Measurements from ENCODE around the gene AATF.

The AATF gene

DNA sequence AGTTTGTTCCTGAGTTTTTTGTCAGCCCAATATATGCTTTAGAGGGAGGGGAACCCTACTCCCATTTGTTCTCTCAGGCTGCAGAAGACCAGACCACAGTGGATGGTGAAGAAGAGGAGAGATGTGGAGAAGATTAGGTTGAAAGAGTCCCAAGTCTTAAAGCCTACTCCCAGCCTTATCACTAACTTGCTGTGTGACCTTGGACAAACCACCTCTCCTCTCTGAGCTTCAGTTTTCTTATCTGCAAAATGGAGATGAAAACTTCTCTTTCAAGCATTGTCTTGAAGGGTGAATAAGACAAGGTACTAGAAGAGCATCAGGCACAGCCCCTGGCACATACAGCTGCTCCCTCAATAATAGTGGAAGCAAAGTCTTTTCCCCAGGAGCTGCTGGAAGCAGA, 26.6 kb upstream of the AATF start:
- TF ChIP-seq CTCF (IDR thresholded peaks at IDR 0.05; ENCODE audit: extremely low read depth, missing control alignments): no peak
- no peak for DNase-seq (ENCODE audit: low spot score)

- no peak for DNase-seq (ENCODE audit: low spot score)
- no peak for TF ChIP-seq CTCF (IDR thresholded peaks at IDR 0.05; ENCODE audit: extremely low read depth, missing control alignments)
Observed at GRCh38 chr17:36923814-36924221, 24.9 kb upstream of the AATF start.

DNA sequence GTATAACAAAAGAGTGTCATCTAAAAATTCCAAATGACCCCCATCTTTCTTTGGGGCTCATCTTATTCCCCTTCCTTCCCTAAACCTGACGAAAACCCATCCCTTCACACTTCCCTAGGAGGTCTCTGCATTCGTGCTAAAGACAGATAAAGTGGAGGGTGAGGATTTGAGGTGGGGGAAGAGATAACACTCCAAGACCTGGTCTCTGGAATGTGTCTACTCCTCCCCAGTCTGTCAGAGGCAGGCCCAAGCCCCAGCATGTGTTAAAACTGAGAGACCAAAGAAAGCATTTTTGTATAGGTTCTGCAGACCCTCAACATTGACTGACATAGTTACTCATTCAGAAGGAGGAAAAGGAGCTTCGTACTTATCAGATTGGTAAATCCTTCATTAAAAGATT, 22.5 kb upstream of the AATF start:
- TF ChIP-seq CTCF (IDR thresholded peaks at IDR 0.05; ENCODE audit: extremely low read depth, missing control alignments): no peak
- DNase-seq (ENCODE audit: low spot score): no peak

DNA sequence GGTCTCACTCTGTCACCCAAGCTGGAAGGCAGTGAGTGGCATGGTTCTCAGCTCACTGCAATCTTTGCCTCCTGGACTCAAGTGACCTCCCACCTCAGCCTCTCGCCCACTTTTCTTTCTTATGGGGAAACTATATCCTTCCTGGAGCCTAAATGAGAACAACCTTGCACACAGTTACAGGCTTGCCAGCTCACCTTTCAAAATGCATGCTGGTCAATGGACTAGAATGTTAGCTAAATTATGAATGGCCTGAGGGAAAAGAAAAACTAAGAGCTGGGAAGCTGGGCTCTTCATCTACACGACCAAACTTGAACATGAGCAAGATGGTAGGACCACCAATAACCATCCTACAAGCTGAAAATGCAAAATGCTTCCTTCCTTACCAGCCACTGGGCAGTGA, 22.1 kb upstream of the AATF start:
- no peak for DNase-seq (ENCODE audit: low spot score)
- no peak for TF ChIP-seq CTCF (IDR thresholded peaks at IDR 0.05; ENCODE audit: extremely low read depth, missing control alignments)

DNA sequence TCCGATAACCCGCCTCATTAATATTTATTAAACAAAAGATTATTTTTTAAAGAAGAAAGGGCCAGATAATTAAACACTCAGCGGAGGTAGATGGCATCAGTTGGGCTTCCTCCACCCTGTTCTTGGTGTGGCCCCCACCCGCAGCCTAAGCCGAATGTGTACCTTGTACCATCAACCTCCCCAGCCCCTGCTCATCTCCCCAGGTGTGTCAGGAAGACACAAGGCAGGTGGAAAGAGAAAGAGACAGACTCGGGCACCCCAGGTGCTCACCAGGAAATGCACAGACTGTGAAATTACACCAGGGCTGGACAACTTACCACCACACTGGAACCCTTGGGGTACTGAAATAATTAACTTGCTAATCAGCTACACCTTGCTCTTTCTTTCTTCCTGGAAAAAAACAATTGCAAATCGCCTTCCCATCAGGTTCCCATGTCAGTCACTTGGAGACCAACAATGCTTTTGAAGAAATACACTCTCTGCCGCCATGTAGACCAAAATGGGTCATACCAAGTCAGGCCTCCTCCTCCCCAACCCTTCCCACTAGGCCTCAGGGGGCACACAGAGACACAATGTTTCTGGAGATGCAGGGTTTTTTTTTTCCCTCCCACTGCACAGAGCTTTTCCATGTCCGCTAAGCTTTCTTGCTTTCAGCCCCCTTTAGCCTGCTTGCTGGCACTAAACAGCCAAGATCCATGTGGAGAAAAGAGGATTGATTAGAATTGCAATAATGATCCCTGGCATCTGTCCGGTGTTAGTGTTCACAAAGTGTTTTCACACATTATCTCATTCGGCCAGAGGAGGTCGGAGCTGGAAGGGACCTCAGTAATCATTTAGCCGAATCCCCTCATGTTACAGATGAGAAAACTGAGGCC, 20.0 kb upstream of the AATF start:
- DNase-seq (ENCODE audit: low spot score): no peak
- no peak for TF ChIP-seq CTCF (IDR thresholded peaks at IDR 0.05; ENCODE audit: extremely low read depth, missing control alignments)

DNA sequence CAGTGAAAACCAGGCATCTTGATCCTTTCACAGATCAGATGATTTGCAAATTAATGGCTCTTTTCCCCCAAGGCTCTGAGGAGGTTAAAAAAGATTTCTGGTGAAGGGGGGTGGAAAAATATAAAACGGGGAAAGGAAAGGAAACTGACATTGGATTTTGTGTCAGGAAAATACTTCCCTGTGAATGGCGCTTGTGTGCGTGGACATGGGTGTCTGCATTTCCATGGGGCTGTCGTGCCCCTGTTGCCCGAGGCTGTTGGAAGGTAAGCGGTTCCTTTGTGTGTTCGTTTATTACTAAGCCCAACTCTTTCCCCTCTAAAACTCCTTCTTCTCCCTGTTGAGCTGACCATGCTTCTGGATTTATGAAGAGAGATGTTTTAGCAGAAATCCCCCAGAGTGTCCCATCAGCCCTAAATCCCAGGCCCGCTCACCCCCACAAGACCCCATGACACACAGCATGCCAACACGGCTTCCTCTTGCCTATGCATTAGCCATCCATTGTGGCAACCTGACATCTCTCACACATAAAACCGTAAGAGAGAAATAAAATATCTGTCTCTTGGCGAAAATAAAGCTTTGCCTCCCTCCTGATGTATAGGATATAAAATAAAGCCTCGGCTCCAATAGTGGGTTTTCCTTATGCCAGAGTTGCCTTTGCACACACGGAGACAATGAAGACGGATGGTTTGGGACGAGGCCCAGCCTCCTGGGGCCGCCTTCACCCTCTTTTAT, 18.7 kb upstream of the AATF start:
- TF ChIP-seq CTCF (IDR thresholded peaks at IDR 0.05; ENCODE audit: extremely low read depth, missing control alignments): no peak
- no peak for DNase-seq (ENCODE audit: low spot score)

- no peak for DNase-seq (ENCODE audit: low spot score)
- no peak for TF ChIP-seq CTCF (IDR thresholded peaks at IDR 0.05; ENCODE audit: extremely low read depth, missing control alignments)
Observed at GRCh38 chr17:36930583-36930900, 18.2 kb upstream of the AATF start.

Measured in GM20000 (cell line).